IPS-NIHi7 (cell line): Measurements from ENCODE around the gene TBATA.

Experiments used
- DNase-seq: peaks from one replicate; pipeline ENCODE4 v3.0.0; 2012; ENCODE audit warnings: mixed read lengths; ENCODE audit errors: extremely low spot score

The TBATA gene

DNA sequence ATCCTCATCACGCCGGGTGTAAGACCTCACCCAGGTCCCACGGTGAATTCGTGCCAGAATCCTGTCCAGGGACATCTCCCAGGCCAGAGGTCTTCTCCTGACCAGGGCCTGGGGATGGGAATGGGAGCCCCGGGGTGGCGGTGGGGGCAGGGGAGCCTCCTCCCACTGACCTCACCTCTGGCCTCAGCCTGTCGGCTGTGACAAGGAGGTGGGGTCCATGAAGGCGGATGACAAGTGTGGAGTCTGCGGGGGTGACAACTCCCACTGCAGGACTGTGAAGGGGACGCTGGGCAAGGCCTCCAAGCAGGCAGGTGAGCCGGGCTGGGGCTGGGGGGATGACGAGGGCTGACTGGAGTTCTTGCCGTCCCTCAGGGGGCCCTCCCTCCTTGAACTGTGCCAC, 41.3 kb downstream of the TBATA start:
- no peak for DNase-seq

DNA sequence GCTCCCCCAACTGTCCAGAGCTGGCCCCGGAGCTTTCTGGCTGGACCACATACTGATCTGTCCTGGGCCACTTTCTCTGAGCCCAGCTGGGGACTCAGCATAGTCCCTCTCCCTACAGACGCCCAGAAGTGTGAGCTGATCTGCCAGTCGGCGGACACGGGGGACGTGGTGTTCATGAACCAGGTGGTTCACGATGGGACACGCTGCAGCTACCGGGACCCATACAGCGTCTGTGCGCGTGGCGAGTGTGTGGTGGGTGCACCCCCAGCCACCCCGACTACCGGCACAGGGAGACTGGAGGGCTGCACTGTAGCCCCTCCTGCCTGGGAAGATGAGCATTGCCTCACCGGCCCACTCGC, 41.8 kb downstream of the TBATA start:
- DNase-seq: no peak

DNA sequence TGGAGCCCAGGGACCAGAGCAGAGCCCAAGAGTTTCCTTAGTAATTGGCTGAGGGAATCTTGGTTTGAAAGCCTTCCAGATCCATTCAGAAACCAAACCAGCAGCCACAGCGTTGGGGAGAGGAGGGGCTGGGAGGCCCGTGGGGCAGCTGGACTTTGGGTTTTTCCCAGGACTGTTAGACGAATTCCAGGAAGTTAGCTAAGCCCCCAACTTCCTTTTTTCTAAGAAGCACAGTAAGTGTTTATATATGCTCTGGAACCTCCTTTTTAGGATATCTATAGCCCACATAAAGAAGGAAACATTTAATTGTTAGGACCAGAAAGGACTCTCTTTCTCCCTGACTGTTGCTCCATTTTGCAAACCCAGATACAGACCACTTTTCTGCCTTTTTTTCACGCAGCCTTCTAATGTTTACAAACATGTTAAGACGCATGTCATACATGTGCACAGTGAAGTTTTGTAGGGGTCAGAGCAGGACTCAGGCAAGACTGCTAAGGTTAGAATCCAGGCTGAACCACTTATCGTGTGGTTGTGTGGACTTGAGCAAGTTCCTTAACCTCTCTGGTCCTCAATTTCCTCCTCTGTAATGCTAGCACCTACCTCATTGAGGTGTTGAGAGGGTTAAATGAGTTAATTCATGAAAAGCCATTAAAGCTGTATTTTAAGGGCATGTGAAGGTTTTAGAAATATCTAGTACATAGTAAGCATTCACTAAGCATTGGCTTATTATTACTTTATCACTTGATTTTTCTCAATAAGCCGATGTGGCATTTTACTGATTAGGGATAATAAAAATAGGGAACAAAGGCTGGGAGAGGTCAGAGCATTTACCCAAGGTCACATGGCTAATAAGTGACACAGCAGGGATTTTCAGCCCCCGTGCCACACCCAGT, 42.4 kb downstream of the TBATA start:
- DNase-seq: no peak

DNA sequence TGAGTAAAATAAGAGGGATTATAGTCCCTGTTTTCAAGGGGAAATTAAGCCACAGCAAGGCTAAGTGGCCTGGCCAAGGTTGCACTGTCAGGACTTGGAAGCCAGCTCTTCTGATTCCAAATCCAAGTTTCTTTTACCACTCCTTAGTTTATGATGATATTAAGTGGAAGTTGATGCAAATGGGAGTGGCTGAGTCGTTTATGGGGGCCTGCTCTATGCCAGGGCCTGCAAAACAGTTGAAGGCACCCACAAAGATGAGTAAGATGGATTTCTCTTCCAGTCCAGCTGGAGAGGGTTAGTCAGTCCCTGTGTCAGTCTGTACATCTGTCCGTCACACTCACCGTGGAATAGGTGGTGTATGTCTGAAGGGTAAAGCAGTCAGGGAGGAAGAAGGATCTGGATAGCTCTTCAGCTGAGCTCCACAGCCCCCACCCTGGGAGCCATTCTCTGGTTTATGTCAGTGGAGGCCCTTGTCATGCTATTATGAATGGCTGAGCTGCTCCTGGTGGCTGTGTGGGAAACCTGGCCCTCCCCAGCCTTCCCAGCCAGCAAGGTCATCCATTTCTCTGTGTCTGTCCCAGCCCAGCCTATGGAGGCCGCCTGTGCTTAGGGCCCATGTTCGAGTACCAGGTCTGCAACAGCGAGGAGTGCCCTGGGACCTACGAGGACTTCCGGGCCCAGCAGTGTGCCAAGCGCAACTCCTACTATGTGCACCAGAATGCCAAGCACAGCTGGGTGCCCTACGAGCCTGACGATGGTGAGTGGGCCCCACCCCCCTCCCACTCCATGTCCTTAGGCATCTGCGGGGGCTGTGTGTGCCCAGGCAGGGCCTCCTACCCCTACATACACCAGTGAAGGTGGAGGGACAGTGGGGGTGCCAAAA, 44.5 kb downstream of the TBATA start:
- DNase-seq: no peak

DNA sequence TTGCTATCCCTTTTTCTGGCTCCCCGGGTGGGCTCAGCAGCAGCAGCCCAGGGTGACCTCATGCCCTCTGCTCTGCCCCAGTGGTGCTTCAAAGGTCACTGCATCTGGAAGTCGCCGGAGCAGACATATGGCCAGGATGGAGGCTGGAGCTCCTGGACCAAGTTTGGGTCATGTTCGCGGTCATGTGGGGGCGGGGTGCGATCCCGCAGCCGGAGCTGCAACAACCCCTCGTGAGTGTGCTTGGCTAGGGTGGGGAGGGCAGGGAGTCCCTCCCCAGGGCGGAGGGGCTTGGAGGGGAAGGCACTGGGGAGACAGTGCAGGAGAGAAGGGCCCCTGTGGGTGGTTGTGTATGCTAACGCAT, 46.4 kb downstream of the TBATA start:
- DNase-seq: no peak

DNA sequence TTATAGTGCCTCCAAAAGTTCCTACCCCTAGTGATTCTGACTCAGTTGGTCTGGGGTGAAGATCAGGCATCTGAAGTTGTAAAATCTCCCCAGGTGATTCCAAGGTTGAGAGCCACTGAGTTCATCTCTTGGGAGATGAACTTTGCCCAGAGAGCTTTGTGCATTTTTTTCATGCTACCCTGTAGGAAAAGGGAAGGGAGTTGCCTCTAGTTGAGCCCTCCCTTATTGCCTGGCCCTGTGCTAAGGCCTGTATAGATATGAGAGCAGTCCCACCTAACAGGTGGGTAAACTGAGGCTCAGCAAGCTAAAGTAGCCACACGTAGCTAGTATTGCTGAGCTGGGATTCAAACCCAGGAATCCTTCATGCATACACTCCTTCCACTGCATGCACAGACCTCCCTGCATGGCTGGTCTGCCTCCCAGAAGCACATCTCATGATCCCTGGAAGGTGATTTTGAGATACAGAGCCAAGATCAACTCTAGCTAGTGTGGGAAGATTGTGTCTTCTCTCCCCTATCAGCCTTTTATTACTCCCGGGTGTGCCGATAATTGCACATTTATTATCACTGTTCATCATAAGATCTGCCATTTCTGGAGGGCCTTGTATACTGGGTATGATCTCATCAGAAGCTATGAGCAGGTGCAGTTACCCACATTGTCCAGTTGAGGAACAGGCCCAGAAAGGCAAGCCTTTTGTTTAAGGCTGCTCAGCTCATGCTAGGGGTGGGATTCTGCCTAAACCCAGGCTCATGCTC, 47.0 kb downstream of the TBATA start:
- DNase-seq: no peak

DNA sequence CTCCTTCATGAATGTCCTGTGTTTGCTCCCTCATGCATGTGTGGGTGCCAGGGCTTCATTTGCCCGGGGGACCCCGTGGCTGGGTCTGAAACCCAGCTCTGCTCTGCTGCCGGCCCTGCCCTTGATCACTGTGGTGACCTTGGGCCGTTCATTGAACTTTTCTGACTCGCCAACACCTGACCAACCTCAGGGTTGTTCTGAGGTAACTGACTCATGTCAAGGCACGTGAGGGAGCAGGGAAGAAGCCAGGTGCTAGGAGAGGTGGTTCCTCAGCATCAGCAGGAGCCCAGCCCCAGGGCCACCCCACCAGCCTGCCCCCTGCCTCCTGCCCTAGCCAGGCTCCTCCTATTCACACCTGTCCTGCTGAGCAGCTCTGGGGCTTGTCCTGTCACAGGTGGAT, 47.9 kb downstream of the TBATA start:
- no peak for DNase-seq

DNA sequence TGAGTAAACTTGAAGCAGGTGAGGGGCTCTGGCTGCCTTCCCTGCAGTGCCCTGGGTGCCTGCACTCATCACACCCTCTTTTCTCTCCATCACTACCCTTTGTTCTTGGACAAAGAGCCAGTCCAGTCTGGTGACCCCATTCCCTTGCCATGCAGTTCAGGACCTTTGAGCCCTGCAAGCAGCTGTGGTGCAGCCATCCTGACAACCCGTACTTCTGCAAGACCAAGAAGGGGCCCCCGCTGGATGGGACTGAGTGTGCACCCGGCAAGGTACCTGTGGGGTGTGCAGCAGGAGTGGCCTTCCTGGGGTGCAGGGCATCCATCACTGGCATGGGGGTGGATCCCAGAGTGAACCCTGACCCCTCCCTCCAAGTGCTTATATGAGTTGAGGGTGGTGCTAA, 48.7 kb downstream of the TBATA start:
- DNase-seq: no peak

DNA sequence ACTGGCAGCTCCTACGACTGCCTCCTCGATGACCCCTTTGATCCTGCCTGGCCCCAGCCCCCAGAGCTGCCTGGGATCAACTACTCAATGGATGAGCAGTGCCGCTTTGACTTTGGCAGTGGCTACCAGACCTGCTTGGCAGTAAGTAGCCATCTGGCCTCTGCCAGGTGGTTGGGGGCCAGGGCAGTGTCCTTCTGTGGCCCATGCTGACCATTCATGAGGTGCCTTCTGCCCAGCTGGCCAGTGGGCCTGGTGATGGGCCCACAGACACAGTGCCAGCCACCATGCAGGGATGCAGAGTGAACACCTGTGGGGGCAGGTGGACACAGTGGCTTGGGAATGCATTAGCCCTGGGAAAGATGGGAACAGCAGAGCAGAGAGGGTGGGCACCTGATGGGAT, 50.0 kb downstream of the TBATA start:
- DNase-seq: no peak

DNA sequence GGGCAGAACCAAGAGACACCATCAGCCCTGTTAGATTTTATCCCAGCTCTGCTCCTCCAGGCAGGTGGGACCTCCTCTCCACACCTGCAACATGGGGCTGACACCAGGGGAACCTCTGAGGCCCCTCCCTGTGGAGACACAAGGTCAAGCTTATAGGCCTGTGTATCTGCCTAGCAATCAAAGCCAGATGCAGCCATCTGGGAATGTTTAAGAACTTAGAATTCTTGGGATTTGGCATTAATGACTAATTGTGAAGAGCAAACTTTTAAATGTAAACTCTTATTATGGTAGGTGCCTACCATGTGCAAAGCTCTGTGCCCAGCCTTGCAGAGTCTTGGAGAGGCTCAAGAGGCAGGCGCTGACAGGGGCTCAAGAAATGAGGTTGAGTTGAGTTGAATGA, 52.1 kb downstream of the TBATA start:
- no peak for DNase-seq

DNA sequence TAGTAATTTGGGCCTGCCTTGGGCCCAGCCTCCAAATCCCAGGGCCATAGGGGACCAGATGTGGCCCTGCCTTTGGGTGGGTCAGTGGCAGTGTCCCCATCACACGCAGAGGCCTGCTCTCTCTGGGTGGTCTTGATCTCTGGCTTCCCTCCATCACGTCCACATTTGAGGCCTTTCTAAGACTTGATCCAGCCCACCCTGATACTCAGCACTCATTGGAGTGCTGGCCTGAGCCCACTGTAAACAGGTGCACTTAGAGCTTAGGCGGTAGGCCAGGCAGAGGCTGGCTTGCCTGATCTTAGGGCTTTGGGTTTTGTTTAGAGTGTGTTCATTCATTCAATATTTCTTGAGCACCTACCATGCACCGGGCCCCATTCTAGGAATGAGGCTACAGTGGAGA, 52.6 kb downstream of the TBATA start:
- DNase-seq: no peak

DNA sequence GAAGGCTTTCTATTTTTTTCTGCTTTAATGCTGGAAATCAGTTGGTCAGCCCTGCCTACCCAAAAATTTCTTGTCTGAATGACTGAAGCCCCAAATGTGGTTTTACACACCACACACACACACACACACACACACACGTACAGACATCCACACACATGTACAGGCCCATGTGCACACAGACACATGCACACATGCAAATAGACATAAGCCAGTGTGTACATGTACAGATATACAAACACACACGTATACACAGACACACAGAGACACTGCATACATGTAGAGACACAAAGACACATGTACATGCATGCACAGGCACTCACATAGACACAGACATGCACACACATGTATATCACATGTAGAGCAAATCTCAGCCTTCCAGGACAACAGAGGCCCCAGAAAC, 54.2 kb downstream of the TBATA start:
- no peak for DNase-seq

DNA sequence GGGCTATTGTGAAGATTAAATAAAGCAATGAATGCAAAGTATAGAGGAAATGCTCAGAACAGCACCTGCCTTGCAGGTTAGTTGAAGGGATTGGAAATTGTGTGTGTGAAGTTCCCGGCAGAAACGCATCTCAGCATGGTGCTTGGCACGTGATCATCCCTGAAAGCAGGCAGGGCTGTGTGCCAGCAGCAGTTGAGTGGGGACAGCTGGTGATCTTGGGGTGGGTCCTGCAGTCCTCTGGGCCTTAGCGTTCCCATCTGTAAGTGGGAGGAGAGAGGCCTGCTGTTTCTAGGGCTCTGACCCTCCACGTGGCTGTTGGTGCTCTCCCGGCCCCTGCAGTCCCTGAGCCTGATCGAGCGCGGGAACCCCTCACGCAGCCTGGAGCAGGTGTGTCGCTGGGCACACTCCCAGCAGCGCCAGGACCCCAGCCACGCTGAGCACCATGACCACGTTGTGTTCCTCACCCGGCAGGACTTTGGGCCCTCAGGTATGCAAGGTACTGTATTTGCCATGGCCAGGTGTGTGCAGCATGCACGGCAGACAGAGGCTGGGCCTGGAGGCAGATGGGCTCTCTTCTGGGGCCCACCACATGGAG, 55.3 kb downstream of the TBATA start:
- no peak for DNase-seq

DNA sequence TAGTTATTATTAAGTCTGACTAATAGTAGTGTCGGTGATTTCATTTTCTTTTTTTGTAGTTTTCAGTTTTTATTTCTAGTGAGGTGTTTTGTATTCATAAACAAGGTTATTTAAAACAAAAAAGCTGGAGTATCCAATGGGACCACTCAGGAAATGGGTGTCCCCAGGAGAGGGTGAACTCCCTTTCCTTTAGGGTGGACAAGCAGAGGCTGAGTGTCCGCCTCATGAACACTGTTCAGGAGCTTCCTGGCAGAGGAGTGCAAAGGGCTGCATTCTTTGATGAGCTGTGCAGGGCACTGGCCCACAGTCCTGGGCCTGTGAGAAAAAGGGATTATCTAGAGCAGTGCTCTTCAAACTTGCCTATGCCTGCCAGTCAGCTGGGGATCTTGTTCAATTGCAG, 56.8 kb downstream of the TBATA start:
- no peak for DNase-seq

DNA sequence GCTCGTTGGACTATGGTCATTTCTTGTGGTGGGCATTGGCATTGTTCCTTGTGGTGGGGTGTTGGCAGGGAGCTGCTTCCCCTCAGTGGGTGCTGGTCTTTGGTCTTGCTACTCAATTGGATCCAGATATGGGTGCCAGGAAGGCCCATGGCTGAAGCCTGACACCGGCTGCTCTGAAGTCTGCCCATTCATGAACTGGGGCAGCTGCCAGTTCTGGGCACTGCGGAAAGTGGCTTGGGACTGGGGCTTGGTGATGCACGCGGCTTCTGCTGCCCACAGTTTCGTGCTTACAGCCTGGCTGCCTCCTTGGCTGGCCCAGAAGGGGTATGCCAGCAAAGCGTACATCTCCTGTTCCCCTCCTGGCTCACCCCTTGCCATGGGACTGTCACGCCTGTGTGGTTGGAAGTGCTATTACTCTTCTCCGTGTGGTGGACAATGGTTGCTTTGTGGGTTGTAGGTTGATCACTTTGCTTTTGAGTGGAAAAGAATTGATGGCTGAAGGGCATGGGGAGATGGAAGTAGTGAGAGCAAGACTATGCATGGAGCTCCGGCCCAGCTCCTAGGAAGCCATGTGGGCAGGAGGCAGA, 58.2 kb downstream of the TBATA start:
- no peak for DNase-seq

DNA sequence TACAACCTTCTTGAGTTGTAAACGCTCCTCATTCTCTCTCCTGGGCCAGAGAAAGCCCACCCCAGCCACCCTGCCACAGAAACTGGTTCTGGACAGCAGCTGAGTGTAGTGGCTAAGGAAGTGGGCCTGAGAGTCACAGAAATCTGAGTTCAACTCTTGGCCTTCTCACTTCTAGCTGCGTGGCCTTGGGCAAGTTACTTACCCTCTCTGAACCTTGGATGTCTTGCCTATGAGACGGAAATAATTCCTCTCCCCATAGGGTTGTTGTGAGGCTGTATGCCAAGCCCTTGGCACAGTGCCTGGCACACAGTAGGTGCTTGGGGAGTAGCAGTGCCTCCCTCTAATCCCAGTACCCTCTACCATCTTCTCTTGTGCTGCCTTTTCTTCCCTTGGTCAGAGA, 61.4 kb downstream of the TBATA start:
- no peak for DNase-seq

DNA sequence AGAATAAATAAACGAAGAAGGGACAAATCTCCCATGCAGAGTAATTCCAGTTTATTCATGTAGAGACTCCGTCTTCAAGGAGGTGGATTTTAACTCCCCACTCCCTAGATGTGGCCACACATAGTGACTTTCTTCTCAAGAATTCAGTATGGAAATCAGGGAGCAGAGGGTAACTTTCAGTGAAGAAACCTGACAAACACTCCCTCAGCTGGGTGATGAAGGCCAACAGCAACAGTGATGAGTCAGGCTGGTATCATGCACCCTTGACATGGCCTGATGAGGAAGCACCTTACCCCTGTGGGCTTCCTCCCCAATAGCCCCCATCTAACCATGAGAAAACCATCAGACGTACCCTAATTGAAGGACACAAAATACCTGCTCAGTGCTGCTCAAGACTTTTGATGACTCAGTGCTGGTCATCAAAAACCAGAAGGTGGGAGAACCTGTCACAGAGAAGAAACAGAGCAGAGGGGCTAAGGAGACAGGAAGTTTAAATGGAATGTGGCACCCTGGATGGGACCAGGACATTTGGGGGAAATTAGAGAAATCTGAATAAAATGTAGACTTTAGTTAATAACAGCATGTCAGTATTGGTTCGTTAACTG, 62.3 kb downstream of the TBATA start:
- no peak for DNase-seq
